Erythroblast (primary cell): ENCODE data around the gene MT1B.

Source experiments
- GATA1 ChIP-seq: IDR thresholded peaks from 2 replicates; pipeline ENCODE4 v1.6.1; 2011; ENCODE audit warnings: low read depth, mild to moderate bottlenecking, control low read depth, low read length, moderate library complexity
- POLR2A ChIP-seq: IDR thresholded peaks from 2 replicates; pipeline ENCODE4 v1.6.1; 2011; ENCODE audit warnings: mild to moderate bottlenecking, low read length

- no peak for TF ChIP-seq POLR2A
- no peak for TF ChIP-seq GATA1
These were observed 16.2 kb upstream of the MT1B start for GRCh38 chr16:56635441-56635967.
